SH-SY5Y (cell line): Measurements from ENCODE around the gene COMMD7.

Experiments used
- GATA2 ChIP-seq: IDR thresholded peaks from 2 replicates; pipeline ENCODE4 v1.6.1; 2011; ENCODE audit warnings: mild to moderate bottlenecking, low read depth, low read length
- GATA3 ChIP-seq: IDR thresholded peaks from 2 replicates; pipeline ENCODE4 v1.6.1; 2011; ENCODE audit warnings: low read depth, mild to moderate bottlenecking, low read length, moderate library complexity

GRCh38 chr20:32773855-32774254, 30.6 kb upstream of the COMMD7 start:
- no peak for TF ChIP-seq GATA3
- no peak for TF ChIP-seq GATA2
